NCI-H1436 treated with DMSO at 0.1 percent for 48 hours (cell line): ENCODE results near the gene ZNF205.
"Not testable (repeated sequence)": the region's sequence is repeated elsewhere in the genome, so short reads cannot be mapped to it uniquely, and the experiment has no call there.

Experiments
- DNase-seq: peaks from one replicate; lab custom pipeline; 2025; lab: John Stamatoyannopoulos, UW

ZNF205 gene

DNA sequence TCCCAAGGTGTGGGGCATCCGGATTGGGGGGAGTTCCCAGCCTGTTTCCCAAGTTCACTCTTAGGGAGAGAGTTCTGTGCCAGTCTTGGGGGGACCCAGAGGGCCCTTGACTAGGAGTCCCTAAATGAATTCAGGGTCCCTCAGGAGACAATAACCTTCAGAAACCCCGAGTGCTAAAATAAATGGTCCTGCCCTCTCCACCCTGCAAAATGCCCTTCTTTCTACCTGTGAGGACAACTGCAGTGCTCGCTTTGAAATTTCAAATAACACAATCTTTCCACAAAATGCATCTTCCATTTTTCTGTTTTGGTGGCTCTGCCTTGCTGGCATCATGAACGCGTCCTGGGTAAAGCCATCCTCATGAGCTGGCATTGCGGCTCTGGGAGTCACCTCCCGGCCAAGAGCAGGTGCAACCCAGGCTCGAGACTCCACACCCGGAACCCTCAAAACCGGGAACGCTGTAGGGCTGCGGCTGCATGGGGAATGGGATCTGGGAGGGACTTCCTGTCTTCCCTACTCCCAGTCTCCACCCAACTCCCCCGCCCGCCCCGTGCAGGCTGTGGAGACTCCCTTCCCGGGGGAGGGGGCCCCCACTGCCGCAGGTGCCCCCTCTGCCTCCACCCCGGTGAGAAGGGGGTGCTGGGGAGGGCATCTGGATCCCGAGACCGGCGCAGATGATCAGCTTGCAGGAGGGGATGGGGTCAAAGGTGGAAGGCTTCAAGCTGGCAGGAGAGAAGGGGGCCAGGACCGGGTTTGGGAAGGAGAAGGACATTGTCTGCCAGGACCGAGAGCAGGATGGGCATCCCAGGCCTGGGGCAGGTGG is at the start of gene ZNF205:
Gene ZNF205 (plus strand): TSS at position 529 of the 823 bp plus-strand sequence. CDS start 845 bp downstream, outside the sequence.
- DNase-seq, result no peak

DNA sequence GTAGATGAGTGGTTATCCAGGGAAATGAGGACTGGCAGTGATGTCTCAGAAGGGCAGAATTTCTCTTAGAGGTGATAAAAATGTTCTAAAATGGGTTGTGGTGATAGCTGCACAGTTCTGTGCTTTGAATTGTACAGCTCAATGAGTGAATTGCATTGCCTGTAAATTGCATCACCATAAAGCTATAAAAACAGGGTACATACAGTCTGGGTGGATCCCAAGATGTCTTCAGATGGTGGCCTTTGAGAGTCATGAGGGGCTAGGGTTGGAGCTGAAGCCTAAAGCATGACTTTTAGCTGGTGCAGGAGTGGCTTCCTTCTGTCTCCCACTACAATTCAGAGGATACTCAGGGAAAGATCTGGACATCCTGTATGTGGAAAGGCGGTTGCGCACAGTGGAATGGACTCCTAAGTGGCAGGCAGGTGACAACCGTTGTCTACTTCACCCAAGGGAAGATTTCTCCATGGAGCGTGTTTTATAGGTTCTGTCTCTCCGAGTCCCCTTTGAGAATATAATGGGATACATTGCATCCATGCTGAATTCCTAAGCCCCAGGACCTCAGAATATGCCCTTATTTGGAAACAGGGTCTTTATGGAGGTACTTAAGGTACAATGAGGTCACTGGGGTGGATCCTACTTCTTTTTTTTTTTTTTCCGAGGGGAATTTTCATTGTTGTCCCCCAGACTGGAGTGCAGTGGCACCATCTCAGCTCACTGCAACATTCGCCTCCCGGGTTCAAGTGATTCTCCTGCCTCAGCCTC is 48.6 kb upstream of the ZNF205 start:
- no peak for DNase-seq

GRCh38 chr16:3065069-3065741 is 47.2 kb upstream of the ZNF205 start, which contains the start of gene IL32:
IL32 (plus strand) TSS chr16:3065640; CDS start chr16:3065812, 172 bp downstream.
- DNase-seq, result no peak

- no peak for DNase-seq
These were observed 46.5 kb upstream of the ZNF205 start for GRCh38 chr16:3065742-3066439.

DNA sequence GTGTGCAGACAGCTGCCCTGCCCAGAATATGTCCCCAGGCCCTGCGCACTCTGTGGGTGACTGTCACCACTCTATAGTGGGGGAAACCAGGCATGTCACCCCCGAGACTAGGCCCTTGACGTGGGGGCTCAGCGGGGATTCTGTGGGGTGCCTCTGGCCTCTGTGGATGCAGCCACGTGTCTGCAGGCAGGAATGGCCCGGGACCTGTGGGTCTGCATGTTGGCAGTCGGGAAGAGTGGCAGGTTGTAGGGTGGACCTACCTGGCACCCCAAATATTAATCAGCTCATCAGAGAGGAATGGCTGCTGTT is 46.0 kb upstream of the ZNF205 start:
- DNase-seq, result no peak

DNA sequence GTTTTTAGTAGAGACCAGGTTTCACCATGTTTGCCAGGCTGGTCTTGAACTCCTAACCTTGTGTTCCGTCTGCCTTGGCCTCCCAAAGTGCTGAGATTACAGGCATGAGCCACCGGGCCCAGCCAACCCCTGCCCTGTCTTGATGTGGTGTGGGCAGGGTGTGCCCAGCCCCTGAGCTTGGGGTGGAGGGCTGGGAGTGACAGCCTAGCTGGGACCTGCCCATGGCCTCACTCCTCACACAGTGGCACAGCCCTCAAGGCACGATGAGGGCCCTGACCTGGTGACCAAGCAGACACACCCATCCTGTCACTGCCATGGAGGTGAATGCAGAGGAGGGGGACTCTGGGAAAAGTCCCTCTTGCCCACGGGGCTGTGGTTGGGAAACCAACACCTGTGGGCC is 43.9 kb upstream of the ZNF205 start:
- no peak for DNase-seq

DNA sequence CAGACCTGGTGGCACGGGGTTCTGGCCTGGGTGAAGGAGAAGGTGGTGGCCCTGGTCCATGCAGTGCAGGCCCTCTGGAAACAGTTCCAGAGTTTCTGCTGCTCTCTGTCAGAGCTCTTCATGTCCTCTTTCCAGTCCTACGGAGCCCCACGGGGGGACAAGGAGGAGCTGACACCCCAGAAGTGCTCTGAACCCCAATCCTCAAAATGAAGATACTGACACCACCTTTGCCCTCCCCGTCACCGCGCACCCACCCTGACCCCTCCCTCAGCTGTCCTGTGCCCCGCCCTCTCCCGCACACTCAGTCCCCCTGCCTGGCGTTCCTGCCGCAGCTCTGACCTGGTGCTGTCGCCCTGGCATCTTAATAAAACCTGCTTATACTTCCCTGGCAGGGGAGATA is 43.2 kb upstream of the ZNF205 start:
- DNase-seq, result not testable (repeated sequence)

GRCh38 chr16:3070608-3071111 is 41.7 kb upstream of the ZNF205 start:
- DNase-seq, result no peak

GRCh38 chr16:3071655-3072054 is 40.7 kb upstream of the ZNF205 start:
- DNase-seq, result no peak

- not testable (repeated sequence) for DNase-seq
These were observed 40.2 kb upstream of the ZNF205 start for GRCh38 chr16:3072148-3072547.

- DNase-seq, result not testable (repeated sequence)
These were observed 39.7 kb upstream of the ZNF205 start for GRCh38 chr16:3072576-3073263.

- DNase-seq, result no peak
These were observed 38.9 kb upstream of the ZNF205 start for GRCh38 chr16:3073448-3073847.

GRCh38 chr16:3074860-3075522 is 37.4 kb upstream of the ZNF205 start:
- DNase-seq, result no peak

GRCh38 chr16:3075523-3075915 is 36.9 kb upstream of the ZNF205 start:
- DNase-seq, result no peak

GRCh38 chr16:3075946-3076345 is 36.4 kb upstream of the ZNF205 start:
- not testable (repeated sequence) for DNase-seq

- DNase-seq, result no peak
These were observed 35.8 kb upstream of the ZNF205 start for GRCh38 chr16:3076577-3076976.

DNA sequence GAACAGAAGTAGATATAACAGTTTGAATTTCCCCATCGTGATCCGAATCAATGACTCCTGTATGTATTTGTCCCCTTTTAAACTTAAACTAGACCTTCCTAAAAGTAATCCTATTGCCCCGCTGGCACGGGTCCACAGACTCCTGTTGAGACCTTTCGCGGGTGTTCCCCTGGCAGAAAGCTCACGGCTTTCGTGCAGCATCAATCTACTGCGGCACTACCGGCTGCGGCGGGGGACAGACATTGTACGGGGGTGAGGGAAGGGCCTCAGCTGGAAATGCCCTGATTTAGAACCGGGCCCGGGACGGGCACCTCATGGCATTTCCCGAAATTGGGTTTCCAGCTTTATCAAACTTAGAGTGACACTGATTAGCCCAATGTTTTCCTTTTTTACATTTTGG is 32.4 kb upstream of the ZNF205 start:
- DNase-seq, result no peak

- DNase-seq, result not testable (repeated sequence)
These were observed 30.4 kb upstream of the ZNF205 start for GRCh38 chr16:3081957-3082356.

DNA sequence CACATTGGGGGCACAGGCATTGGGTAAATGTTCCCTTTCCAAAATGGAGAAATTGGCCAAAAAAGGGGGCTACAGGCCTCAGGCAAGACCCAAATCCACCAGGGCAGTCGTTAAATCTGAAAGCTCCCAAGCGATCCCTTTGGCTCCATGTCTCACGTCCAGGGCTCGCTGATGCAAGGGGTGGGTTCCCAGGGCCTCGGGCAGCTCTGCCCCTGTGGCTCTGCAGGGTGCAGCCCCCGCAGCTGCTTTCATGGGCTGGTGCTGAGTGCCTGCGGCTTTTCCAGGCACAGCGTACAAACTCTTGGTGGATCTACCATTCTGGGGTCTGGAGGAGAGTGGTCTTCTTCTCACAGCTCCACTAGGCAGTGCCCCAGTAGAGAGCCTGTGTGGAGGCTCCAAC is 29.0 kb upstream of the ZNF205 start:
- not testable (repeated sequence) for DNase-seq

DNA sequence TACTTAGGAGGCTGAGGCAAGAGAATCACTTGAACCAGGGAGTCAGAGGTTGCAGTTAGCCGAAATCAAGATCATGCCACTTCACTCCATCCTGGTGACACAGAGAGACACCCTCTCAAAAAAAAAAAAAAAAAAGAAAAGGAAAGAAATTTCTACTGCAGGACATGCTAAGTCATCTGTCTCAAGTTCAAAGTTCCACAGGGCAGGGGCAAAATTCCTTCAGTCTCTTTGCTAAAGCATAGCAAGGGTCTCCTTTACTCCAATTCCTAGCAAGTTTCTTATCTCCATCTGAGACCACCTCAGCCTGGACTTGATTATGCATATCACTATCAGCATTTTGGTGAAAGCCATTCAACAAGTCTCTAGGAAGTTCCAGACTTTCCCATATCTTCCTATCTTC is 27.9 kb upstream of the ZNF205 start:
- DNase-seq, result no peak
